OCI-LY3 (cell line): Measurements from ENCODE around the gene ADARB2.

ENCODE experiments used
- CTCF ChIP-seq: fragments of 200-600, 300-600 bp; sonication (generic); IDR thresholded peaks from 2 replicates; pipeline ENCODE4 v1.5.1; 2014; ENCODE audit warnings: antibody characterized with exemption, low read length, low read depth
- EZH2phosphoT487 ChIP-seq: fragments of 200-600 bp; shearing (Covaris generic); IDR thresholded peaks from 2 replicates; pipeline ENCODE4 v1.6.1; 2018; ENCODE audit warnings: antibody characterized with exemption, mixed run types, low read depth

- TF ChIP-seq CTCF (no peak), EZH2phosphoT487 (no peak)
Observed at GRCh38 chr10:1163204-1163660, 574.1 kb downstream of the ADARB2 start.
